A673 (cell line): ENCODE data around the gene CRYBB1. TPM values are rescaled to one million over a fixed set of nuclear protein-coding genes. Genes with fewer than 3 reads are reported as not detected.

Experiments used
- BruUV-seq: library from RNA; stranded (reverse); fragments of 400-500 nt; replicated peaks from 2 replicates; lab custom pipeline; 2021; lab: Mats Ljungman, UMichigan
- CTCF ChIA-PET: fragments of 300-600 bp; sonication (Branson Sonifier 250); formaldehyde crosslinking; loops from one replicate; lab custom pipeline; 2022; ENCODE audit warnings: antibody characterized with exemption; lab: Charles Lee
- POLR2A ChIA-PET: fragments of 300-600 bp; sonication (Branson Sonifier 250); formaldehyde crosslinking; loops from one replicate; lab custom pipeline; 2022; ENCODE audit warnings: antibody characterized with exemption; ENCODE audit not compliant: low non-redundant PET; lab: Charles Lee
- DNase-seq: peaks from one replicate; pipeline ENCODE4 v3.0.0-alpha.2; 2015; ENCODE audit warnings: low spot score
- H3K27ac ChIP-seq: fragments of 200-600 bp; sonication (generic); 2 replicates; pipeline ENCODE4 v1.5.1; 2016; ENCODE audit warnings: mixed run types, low read depth, mild to moderate bottlenecking, mixed read lengths, antibody characterized with exemption, low read length; ENCODE audit not compliant: poor library complexity, severe bottlenecking
- H3K27me3 ChIP-seq: fragments of 200-600 bp; sonication (generic); replicated peaks from 2 replicates; pipeline ENCODE4 v1.6.1; 2017; ENCODE audit warnings: mixed run types, low read depth, mild to moderate bottlenecking, mixed read lengths, antibody characterized with exemption, low read length; ENCODE audit not compliant: insufficient read depth, poor library complexity
- H3K36me3 ChIP-seq: fragments of 200-600 bp; sonication (generic); 2 replicates; pipeline ENCODE4 v1.6.1; 2016; ENCODE audit warnings: mixed run types, mild to moderate bottlenecking, mixed read lengths, antibody characterized with exemption, low read length; ENCODE audit not compliant: insufficient read depth, poor library complexity, severe bottlenecking
- H3K4me1 ChIP-seq: fragments of 200-600 bp; sonication (generic); 2 replicates; pipeline ENCODE4 v1.6.1; 2017; ENCODE audit warnings: mixed run types, mild to moderate bottlenecking, mixed read lengths, antibody characterized with exemption, low read length; ENCODE audit not compliant: insufficient read depth, poor library complexity, severe bottlenecking
- H3K4me3 ChIP-seq: fragments of 200-600 bp; sonication (generic); 2 replicates; pipeline ENCODE4 v1.5.1; 2016; ENCODE audit warnings: low read depth, mixed run types, mild to moderate bottlenecking, mixed read lengths, low read length; ENCODE audit not compliant: poor library complexity, severe bottlenecking
- H3K9me3 ChIP-seq: fragments of 200-600 bp; sonication (generic); 2 replicates; pipeline ENCODE4 v1.6.1; 2016; ENCODE audit warnings: mixed run types, low read depth, mild to moderate bottlenecking, mixed read lengths, antibody characterized with exemption, low read length; ENCODE audit not compliant: poor library complexity, severe bottlenecking
- CTCF ChIP-seq: fragments of 300-800, 200-600 bp; sonication (generic); conservative IDR thresholded peaks from 2 replicates; pipeline ENCODE4 v1.5.1; 2017; ENCODE audit warnings: low read depth, mild to moderate bottlenecking, antibody characterized with exemption, low read length, moderate library complexity, mixed read lengths
- EZH2 ChIP-seq: fragments of 200-600 bp; sonication (generic); IDR thresholded peaks from 2 replicates; pipeline ENCODE4 v1.6.1; 2017; ENCODE audit warnings: borderline replicate concordance, low read depth, mild to moderate bottlenecking, mixed read lengths, antibody characterized with exemption, low read length; ENCODE audit not compliant: poor library complexity, severe bottlenecking
- intact Hi-C: fragments of 100-400 bp; cut with micrococcal nuclease; formaldehyde crosslinking; loops from one replicate; pipeline ENCODE4 v1.10.0; 2022; ENCODE audit not compliant: unreplicated experiment
- total RNA-seq: library from RNA; stranded (reverse); gene quantifications from 2 replicates; pipeline ENCODE4 v1.2.3, GENCODE V29; 2021

Gene CRYBB1
- total RNA-seq, 1 experiment from 2014 or later: not detected

- TF ChIP-seq CTCF: no peak
- TF ChIP-seq EZH2: no peak
- Histone ChIP-seq H3K4me3 (no peak overlapping the region), H3K36me3 (no peaks in the 10 kb centered on the region), H3K9me3 (no peaks in the 10 kb centered on the region), H3K4me1 (peaks cover 6% of the 10 kb centered on the region), H3K27ac (no peak overlapping the region), H3K27me3 (no peaks in the 10 kb centered on the region)
- intact Hi-C loops: no loop called here
- DNase-seq: peak; percentile 33
- CTCF ChIA-PET: no interaction called here
- POLR2A ChIA-PET: no interaction called here
- BruUV-seq: no TSS peak
Measured at GRCh38 chr22:26570864-26571525, 46.8 kb downstream of the CRYBB1 start.

DNA sequence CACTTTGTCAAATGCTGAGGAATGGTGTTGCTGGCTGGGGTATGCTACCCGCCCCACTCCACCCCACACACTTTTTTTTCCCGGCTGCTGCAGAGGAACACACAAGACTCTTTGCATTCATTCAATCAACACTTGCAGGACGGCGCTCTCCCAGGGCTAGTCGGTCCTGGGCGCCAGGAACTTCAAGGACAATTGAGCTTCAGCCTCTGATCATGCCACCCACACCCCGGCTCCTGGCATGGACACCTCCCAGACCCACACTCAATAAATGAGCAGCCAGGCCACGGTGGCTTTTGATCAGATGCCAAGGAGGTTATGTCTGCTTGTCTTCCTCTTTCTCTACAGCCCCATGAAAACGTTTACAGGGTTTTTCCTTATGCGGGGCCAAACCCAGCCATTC lies 47.7 kb downstream of the CRYBB1 start:
- Histone ChIP-seq H3K27me3 (no peaks in the 10 kb centered on the region), H3K4me3 (no peak overlapping the region), H3K27ac (no peak overlapping the region), H3K4me1 (peaks cover 6% of the 10 kb centered on the region), H3K9me3 (no peaks in the 10 kb centered on the region), H3K36me3 (no peaks in the 10 kb centered on the region)
- intact Hi-C loops: no loop called here
- DNase-seq: no peak
- POLR2A ChIA-PET: no interaction called here
- no TSS peak for BruUV-seq
- CTCF ChIA-PET: no interaction called here
- TF ChIP-seq EZH2: no peak
- TF ChIP-seq CTCF: no peak

GRCh38 chr22:26568207-26568706 lies 49.6 kb downstream of the CRYBB1 start:
- ChIA-PET CTCF (no interaction called here), POLR2A (no interaction called here)
- H3K27ac ChIP-seq: no peak overlapping the region
- no peaks in the 10 kb centered on the region for H3K9me3 ChIP-seq
- H3K4me1 ChIP-seq: peaks cover 6% of the 10 kb centered on the region
- peak; percentile 29 for DNase-seq
- intact Hi-C loops: no loop called here
- no peaks in the 10 kb centered on the region for H3K27me3 ChIP-seq
- H3K36me3 ChIP-seq: no peaks in the 10 kb centered on the region
- no peak overlapping the region for H3K4me3 ChIP-seq
- no TSS peak for BruUV-seq
- no peak for TF ChIP-seq EZH2
- TF ChIP-seq CTCF: no peak
